Muscle of arm (tissue), 12 donors: ENCODE data around the gene SH3BGRL2. TPM values are rescaled to one million over a fixed set of nuclear protein-coding genes. Genes with fewer than 3 reads are reported as not detected.
"Not testable (repeated sequence)": the region's sequence is repeated elsewhere in the genome, so short reads cannot be mapped to it uniquely, and the experiment has no call there.

ENCODE experiments used
- DNase-seq: peaks from one replicate; pipeline ENCODE4 v3.0.0-alpha.2; 2013
- polyA plus RNA-seq, 12 donors: library from polyadenylated mRNA; unstranded; fragments of 120-200 nt; gene quantifications; one replicate each; pipeline ENCODE4 v1.2.1, GENCODE V29; 2013; ENCODE audit not compliant: insufficient read length in 12 of 12

Gene SH3BGRL2
- polyA plus RNA-seq, 12 donors: 7.4 to 20.3 (median 9.7) TPM; not detected in 1

GRCh38 chr6:79612457-79612856 is 18.7 kb upstream of the SH3BGRL2 start:
- no peak for DNase-seq

- DNase-seq: no peak
Measured at GRCh38 chr6:79612918-79613317, 18.2 kb upstream of the SH3BGRL2 start.

DNA sequence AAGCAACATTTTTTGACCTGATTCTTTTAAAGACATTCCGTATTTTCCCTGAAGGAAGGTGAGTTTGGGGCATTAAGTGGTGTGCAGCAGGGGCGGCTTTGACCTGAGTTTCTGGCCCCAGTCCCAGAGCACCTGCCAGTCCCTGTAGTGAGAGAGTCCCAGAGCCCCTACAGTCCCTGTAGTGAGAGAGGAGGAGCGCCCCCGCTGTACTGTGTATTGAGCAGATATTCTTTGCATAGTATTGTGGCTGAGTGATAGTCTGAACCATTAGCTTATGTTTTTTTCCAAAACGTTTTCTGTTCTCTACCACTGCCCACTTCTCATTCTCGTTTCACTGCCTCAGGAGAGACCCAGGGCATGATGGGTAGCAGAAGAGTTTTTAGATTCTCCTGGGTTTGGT is 17.2 kb upstream of the SH3BGRL2 start:
- no peak for DNase-seq

DNA sequence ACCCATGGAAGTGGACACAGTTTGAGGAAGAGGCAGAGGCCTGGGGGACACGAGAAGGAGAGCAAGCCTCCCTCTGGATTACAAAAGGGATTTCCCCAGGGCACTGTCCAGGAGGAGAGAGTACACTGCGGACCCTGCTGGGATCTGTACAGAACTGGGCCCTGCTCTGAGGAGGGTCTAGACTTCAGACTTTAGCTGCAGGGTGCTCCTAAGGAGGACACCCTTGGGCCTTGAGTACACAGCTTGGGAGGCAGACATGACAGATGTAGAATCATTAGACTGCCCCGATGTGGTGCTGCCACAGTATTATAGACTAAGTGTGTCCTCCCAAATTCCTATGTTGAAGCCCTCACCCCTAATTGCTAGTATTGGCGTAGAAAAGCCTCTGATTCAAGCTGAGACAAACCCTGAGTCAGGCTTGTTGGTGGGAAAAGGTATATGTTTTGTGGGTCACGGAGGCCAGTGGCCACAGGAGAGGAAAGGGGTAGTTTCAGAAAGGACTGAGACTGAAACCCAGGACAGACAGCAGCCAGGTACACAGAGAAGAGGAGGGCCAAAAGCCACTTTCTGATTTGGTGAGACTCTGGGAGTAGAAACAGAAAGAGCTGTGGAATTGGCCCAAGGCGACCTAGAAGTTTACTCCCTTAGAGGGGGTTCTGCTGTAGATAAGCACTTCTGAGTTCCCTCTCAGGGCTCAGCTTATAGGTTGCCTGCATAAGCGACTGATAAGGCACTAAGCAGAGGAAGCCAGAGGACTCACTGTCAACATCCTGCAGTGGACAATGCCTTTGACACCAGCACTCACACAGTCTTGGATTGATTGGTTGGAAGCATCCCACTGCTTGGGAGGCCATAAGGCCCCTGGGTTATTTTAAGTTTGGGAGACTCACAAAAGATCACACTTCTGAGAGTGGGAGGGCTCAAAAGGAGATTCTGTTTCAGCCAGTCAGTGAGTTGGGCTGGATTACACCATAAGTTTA is 16.5 kb upstream of the SH3BGRL2 start:
- DNase-seq: no peak

DNA sequence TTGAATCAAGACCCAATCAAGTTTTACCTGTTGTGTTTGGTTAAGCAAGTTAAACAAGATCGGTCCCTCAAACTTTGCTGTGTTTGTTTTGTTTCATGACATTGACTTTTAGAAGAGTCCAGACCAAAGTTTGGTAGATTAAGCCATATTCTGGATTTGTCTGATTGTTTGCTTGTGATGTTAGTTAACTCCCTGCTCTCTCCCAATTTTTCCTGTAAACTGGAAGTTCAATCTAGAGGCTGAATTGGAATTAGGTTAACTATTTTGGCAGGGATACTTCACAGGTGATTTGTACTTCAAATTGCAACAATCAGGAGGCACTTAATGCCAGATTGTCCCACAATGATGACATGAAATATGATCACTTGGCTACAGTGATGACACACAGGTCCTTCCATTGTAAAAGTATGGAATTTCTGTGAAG is 13.6 kb upstream of the SH3BGRL2 start:
- no peak for DNase-seq

DNA sequence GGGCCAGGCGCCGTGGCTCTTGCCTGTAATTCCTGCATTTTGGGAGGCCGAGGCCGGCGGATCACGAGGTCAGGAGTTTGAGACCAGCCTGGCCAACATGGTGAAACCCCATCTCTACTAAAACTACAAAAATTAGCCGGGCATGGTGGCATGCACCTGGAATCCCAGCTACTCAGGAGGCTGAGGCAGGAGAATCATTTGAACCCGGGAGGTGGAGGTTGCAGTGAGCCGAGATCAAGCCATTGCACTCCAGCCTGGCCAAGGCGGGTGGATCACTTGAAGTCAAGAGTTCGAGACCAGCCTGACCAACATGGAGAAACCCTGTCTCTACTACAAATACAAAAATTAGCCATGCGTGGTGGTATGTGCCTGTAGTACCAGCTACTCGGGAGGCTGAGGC is 12.7 kb upstream of the SH3BGRL2 start:
- not testable (repeated sequence) for DNase-seq

DNA sequence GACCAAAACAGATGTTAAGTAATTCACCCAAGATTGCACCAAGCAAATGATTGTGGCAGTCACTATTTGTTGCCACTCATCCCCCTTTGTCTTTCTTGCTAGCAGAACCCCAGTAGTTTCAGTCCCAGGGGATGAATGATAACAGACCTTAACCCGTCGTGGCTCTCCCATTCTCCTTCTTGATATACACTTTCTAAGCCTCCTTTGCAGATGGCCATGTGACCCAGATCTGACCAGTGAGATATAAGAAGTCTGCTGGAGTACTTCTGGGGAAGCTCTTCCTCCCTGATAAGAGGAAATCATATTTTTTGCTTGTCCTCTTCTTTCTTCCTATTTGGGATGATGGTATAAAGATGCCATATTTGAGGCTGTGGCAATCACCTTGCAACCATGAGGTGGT is 9.6 kb upstream of the SH3BGRL2 start:
- no peak for DNase-seq

DNA sequence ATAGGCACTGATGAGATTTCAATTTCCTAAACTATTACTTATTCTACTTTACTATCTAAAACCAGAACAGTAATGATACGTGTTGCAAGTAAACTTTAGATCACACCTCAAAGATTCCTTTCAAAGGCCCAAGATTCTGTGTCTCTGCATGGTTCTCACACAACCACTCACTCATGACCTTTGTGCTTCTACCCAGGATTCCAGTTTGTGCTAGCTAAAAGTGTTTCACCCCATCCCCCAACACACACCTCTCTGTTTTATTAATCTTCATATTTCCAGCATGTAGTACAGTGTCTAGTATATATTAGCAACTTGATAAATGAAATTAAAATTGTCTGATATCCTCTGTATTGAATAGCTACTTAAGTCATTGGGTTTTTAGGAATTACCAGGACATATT is 8.8 kb upstream of the SH3BGRL2 start:
- no peak for DNase-seq

DNA sequence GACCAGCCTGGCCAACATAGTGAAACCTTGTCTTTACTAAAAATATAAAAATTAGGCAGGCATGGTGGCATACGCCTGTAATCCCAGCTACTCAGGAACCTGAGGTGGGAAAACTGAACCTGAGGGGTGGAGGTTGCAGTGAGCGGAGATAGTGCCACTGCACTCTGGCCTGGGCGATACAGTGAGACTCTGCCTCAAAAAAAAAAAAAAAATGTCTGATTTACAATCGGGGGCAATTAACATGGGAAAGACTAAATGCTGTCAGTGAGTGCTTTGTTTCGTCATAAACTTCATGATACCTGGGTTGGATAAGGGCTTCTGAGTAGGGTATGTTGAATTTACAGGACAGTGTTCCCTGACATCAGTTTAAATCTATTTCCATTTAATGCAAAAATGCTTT is 8.0 kb upstream of the SH3BGRL2 start:
- DNase-seq: no peak

- no peak for DNase-seq
Measured at GRCh38 chr6:79625746-79626145, 5.4 kb upstream of the SH3BGRL2 start.

DNA sequence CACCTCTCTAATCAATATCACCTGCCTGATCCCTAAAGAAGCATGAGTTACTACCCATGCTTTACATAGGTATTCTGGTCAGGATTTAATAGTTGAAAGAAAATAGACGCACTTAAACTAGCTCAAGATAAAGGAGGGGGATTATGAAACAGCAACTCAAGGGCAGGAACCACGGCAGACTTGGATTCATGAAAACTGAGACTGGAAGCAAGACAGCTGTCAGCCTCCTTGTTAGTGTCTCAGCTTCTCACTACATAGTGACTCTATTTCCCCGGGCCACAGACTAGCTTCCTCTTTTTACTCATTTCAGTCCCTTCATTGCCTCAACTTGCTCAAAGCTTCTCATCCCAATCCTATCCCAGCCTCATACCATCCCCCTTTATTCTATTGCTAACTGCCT is 4.3 kb upstream of the SH3BGRL2 start:
- no peak for DNase-seq

GRCh38 chr6:79627422-79627821 is 3.7 kb upstream of the SH3BGRL2 start:
- no peak for DNase-seq

DNA sequence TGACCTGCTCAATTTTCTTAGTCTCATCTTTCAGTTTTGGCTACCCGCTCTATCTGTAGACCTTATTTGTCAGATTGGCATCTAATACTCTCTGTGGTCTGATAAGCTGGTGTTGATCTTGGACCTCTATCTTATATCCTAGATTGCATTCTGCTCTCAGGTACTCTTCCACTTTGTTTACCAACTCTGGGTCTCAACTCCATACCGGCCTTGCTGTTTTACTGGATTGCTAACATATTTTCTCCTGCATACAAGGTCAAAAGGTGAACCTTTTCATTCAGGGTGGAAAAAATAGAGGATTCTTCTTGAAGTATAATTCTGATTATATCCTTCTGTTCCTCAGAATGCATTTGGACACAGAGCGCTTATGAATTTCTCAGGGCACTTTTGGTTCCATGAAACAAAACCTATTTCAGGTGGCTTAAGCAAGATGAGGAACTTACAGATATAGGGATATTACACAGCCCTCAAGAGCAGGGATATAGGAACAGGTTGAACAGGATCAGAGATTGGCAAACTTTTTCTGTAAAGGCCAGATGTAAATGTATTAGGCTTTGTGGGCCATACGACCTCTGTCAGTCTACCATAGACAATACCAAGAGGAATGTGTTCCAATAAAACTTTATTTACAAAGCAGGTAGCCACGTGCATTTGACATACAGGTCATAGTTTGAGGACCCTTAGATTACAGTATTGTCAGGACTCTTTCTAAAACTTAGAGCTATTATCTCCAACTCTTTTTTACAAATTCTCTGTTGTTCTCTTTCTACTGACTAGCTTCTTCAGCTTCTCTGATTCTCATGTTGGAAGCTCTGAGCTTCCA is 2.5 kb upstream of the SH3BGRL2 start:
- DNase-seq: no peak

DNA sequence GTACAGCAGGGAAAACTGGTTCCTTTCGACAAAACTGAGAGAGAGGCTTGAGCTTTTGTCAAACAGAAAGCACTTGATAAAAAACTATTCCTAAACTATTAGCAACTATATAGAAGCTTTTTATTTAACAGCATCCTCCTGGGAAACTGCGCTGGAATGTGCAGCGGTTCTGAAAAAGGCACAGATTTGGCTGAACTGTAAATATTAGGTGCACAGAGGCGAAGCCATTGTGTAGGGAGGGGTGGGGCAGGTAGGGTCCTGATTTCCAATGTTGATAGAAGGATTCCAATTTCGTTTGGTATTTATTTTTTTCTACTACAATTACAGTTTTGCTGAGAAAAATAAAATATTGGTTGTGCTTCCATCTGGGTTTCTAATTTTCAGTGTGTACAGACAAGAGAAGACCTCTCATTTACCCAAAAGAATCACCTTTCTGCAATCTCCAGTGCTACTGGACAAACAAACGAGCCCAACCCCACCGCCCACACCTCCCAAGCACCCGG is 698 bp upstream of the SH3BGRL2 start:
- no peak for DNase-seq

DNA sequence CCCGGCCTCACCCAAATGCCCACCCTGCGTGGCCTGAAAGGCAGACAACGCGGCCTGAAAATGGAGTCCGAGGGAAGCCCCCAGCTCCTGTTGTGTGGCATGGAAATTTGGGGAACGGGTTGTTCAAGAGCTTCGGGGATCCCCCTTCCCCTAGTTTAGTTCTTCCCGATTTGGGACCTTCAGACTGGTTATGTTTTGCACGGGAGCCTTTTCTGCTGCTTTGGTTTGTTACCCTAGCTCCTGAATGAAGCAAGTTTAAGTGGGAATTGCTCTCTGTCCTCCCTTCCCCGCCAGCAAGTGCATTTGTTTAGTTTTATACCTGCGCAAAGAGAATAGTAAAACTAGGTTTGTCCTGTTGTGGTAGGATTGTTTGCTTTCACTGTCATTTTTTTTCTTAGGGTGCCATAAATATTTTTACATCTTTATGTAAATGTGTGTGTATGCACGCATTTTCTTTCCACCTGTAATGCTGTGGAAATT is 604 bp downstream of the SH3BGRL2 start:
- DNase-seq: no peak

- DNase-seq: no peak
Measured at GRCh38 chr6:79632580-79632979, 1.5 kb downstream of the SH3BGRL2 start.

- no peak for DNase-seq
Measured at GRCh38 chr6:79634491-79635231, 3.5 kb downstream of the SH3BGRL2 start.

DNA sequence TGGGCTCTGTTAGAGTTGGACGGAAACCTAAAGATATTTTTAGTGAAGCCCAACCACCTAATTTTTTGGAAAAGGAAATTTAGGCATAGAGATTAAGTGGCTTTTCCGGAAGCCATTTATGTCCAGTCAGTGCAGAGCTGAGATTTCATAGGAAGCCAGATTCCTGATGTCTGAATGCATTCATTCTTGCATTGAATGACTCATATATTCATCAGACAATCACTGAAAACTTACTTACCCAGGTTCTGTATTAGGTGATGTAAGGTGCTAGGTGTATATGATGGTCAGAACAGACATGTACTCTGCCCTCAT is 4.1 kb downstream of the SH3BGRL2 start:
- DNase-seq: no peak

DNA sequence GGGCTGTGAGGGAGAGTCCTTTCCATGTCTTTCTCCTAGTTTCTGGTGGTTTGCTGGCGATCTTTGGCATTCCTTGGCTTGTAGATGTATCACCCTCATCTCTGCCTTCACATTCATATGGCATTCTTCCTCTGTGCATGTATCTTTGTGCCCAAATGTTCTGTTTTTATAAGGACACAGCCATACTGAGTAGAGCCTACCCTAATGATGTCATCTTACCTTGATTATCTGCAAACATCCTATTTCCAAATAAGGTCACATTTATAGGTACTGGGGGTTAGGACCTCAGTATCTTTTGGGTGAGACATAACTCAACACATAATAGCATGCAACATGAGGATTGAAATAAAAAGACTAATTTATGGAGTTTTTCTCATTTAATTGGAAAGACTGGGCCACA is 5.5 kb downstream of the SH3BGRL2 start:
- no peak for DNase-seq

DNA sequence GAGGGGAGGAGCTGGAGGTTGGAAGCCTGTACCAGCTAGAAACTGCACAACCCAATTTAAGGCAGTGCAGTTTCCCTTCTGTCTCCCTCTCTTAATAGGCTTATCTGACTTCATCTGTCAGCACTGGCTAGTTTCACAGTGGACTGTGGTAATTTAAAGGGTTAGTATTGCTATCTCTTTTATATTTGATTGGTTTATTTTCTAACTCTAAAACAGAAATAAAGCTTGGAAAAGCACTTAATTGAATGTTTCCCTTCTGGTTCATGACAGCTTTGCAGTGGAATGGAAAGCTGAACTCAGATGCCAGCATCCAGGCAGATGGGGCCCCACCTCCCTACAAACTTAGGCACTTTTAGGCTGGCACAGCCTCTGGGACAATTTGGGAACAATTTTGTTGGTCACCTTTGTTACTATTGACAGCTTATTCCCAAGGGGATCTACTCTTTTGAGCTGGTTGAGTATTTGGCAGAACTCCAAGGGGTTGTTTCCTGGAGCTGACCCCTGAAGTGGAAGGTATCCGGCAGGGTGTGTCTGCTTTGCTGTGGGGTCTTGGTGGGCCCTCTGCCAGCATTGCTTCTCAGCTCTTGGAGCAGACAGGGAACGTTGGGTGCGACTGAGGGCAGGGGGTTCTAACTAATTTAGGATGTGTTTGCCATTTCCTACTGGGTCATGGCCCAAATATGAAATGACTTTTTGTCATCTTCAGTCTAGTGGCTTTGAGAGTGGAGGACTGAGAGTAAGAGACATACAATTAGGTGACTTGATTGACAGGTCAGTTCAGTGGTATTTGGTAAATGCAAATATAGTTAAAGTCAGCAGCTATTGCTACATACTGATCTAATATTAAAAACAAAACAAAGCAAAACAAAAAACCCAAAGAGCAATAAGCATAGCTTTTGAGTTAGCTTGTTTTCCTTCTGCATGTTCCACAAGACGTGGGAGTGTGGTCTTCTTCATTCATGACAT is 9.3 kb downstream of the SH3BGRL2 start:
- DNase-seq: no peak

DNA sequence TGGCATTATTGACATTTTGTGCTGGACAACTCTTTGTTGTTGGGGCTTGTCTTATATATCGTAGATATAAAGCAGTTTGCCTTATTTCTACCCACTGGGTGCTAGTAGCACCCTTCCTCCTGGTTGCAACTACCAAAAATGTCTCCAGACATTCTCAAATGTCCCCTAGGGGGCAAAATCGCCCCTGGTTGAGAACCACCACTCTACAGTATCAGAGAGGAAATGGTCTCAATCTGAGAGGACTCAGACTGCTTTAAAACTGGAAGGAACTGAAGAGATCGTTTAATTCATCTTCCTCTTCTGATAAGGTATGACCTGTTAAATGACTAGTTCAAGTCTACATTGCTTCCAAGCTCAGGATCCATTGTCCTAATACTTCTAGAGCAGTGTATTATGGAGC is 14.9 kb downstream of the SH3BGRL2 start:
- DNase-seq: no peak
